HG03342 (cell line): Measurements from ENCODE around the gene SIGLEC1.

Experiments used
- ATAC-seq: cut with Tn5 transposase; IDR thresholded peaks from one replicate; pipeline ENCODE4 v1.9.1; 2021; ENCODE audit warnings: mild to moderate bottlenecking, moderate library complexity; ENCODE audit not compliant: unreplicated experiment

SIGLEC1 gene

GRCh38 chr20:3744806-3745685 lies 32.6 kb upstream of the SIGLEC1 start:
- ATAC-seq = no peak

- ATAC-seq = no peak
Observed at GRCh38 chr20:3744037-3744436, 31.6 kb upstream of the SIGLEC1 start.

- no peak for ATAC-seq
Observed at GRCh38 chr20:3743251-3743650, 30.9 kb upstream of the SIGLEC1 start.

- no peak for ATAC-seq
Observed at GRCh38 chr20:3741836-3742458, 29.5 kb upstream of the SIGLEC1 start.

DNA sequence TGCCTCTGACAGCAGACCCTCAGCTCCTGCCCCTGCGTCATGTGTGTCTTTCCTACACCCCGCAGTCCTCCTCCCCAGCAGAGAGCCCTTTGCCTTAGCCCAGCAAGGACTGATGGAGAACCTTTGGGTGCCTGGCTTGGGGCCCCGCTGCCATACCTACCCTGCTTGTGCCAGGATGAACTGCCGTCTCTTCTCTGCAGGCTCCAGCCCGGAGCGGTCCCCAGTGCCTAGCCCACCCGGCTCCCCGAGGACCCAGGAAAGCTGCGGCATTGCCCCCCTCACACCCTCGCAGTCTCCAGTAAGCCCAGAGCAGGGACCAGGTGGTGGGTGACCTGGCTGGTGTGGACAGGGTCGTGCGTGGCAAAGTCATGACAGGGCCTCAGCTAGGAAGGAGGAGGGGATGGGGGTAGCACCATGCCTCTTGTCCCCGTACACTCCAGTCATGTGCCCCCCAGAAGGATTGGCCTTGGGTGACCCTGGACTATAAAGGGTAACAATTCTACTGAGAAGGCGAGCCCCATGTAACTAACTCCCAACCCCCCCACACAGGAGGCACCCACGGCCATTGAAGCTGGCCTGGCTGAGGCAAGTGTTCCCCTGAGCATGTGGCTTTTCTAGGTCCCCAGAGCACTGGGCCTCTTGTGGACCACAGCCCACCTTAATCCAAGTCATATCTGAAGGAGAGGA lies 28.4 kb upstream of the SIGLEC1 start:
- no peak for ATAC-seq

DNA sequence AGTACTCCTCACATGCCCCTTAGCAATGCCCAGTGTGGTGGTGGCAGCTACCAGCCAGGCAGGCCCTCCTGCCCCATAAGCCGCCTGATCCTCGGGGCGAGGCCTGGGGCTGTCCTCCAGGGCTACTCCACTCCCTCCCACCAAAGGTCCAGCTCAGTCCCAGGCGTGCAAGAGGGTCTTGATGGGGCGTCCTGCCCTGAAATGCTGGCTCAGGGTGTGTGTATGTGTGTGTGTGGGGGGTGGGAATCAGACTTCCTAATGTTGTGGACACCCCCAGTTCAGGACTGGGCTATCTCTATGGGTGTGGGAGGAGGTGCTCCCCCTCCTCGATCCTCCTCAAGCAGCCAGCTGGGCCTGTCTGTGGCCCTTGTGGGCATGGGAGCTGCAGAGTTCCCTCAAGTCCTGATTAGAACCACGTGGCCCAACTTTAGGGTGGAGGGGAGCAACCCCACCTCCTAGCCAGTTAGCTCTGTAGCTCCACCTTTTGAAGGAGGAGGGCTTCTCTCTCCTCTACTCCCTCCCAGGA lies 27.6 kb upstream of the SIGLEC1 start:
- no peak for ATAC-seq

DNA sequence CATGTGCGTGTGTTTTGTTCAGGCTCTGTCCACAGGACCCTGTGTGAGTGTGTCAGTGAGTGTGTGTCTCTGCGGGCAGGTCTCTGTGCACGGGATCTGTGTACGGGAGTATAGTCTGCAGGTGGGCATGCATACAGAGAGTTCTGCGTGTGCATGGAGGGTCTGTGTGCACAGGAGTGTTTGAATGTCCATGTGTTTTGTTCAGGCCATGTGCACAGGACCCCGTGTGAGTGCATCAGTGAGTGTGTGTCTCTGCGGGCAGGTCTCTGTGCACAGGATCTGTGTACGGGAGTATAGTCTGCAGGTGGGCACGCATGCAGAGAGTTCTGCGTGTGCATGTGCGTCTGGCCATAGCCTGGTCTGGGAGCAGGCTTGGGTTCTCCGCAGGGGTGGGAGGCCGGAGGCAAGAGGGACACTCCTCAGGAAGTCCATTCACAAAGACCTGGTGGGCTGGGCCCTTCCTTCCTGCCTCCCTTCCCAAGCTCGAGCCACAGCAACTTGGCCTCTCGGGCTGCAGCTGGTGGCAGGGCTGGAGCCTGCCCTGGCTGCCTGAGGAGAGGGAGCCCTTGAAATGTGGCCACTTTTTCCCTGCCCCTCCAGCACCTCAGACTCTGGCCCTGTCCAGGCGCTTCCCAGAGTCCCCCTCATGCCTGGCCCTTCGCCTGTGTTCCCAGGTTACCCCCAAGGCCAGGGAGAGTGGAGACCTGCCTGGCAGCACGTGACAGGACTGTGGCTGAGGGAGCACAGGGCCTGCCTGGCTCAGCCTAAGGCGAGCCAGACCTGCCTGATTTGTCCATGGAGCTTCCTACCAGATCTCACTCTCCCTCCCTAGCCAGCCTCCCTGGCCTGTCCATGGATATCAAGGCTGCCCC lies 26.9 kb upstream of the SIGLEC1 start:
- no peak for ATAC-seq

- ATAC-seq = no peak
Observed at GRCh38 chr20:3738111-3739053, 26.0 kb upstream of the SIGLEC1 start.

- ATAC-seq = no peak
Observed at GRCh38 chr20:3735768-3736167, 23.4 kb upstream of the SIGLEC1 start.

GRCh38 chr20:3734111-3734843 lies 21.9 kb upstream of the SIGLEC1 start:
- ATAC-seq = no peak

GRCh38 chr20:3733119-3733995 lies 21.0 kb upstream of the SIGLEC1 start:
- ATAC-seq = no peak

- no peak for ATAC-seq
Observed at GRCh38 chr20:3732327-3733118, 20.1 kb upstream of the SIGLEC1 start, which contains the start of gene HSPA12B. HSPA12B (plus strand) TSS chr20:3732685; CDS start chr20:3738675, 5,990 bp downstream.

DNA sequence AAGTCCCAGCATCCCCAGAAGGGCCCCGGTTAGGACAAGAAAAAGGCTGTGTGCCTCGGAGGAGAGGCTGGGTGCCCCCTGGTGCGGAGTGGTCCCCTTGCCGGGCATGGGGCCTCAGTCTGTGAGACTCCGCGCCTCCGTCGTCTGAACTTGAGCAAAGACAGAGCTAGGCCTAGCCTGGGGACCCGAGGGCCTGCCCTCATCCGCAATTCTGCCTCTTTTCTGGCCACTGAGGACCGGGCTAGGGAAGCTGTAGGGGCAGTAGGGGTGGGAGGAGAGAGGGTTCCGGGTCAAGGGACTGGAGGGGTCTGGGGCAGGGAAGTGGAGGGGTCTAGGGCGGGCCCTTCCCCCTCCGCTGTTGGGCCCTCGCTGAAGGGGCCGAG lies 19.5 kb upstream of the SIGLEC1 start:
- no peak for ATAC-seq

GRCh38 chr20:3730803-3731672 lies 18.6 kb upstream of the SIGLEC1 start:
- no peak for ATAC-seq

- ATAC-seq = no peak
Observed at GRCh38 chr20:3729811-3730540, 17.6 kb upstream of the SIGLEC1 start.
